DND-41 (cell line): ENCODE measurements around the gene F11R.
A peak's percentile ranks its signal among the peaks of the same experiment; 100 is the strongest.

Source experiments
- ATAC-seq: fragments of 200-7000 bp; cut with Tn5 transposase; 3 replicates; pipeline ENCODE4 v1.9.1; 2021; ENCODE audit warnings: low read depth; ENCODE audit not compliant: insufficient read depth
- DNase-seq: peaks from one replicate; pipeline ENCODE4 v3.0.0-alpha.2; 2020
- H2AFZ ChIP-seq: 2 replicates; pipeline ENCODE4 v1.6.0; 2012; ENCODE audit warnings: low read depth, low read length
- H3K27ac ChIP-seq: 2 replicates; pipeline ENCODE4 v1.5.1; 2012; ENCODE audit warnings: low read length, inconsistent platforms
- H3K27me3 ChIP-seq: fragments of 200-600 bp; sonication (generic); 2 replicates; pipeline ENCODE4 v1.6.0; 2012; ENCODE audit warnings: low read length, mild to moderate bottlenecking, inconsistent platforms; ENCODE audit not compliant: insufficient read depth, poor library complexity
- H3K36me3 ChIP-seq: 2 replicates; pipeline ENCODE4 v1.5.1; 2012; ENCODE audit warnings: low read length, inconsistent platforms; ENCODE audit not compliant: insufficient read depth
- H3K4me1 ChIP-seq: 2 replicates; pipeline ENCODE4 v1.5.1; 2012; ENCODE audit warnings: mild to moderate bottlenecking, low read length; ENCODE audit not compliant: insufficient read depth
- H3K4me2 ChIP-seq: 2 replicates; pipeline ENCODE4 v1.6.0; 2012; ENCODE audit warnings: mild to moderate bottlenecking, moderate library complexity, low read length, inconsistent platforms; ENCODE audit not compliant: insufficient read depth
- H3K4me3 ChIP-seq, 2 experiments: fragments of 200-600 bp in 1 of 2; shearing (Covaris generic) in 1 of 2; 2 replicates each; pipeline ENCODE4 v1.5.1; 2012 to 2016; ENCODE audit warnings: inconsistent platforms in 2 of 2, low read length in 2 of 2, mild to moderate bottlenecking in 2 of 2, low read depth in 1 of 2, moderate library complexity in 1 of 2
- H3K79me2 ChIP-seq: 2 replicates; pipeline ENCODE4 v1.6.0; 2012; ENCODE audit warnings: low read length, inconsistent platforms; ENCODE audit not compliant: insufficient read depth
- H3K9ac ChIP-seq: 2 replicates; pipeline ENCODE4 v1.6.0; 2012; ENCODE audit warnings: low read depth, mild to moderate bottlenecking, inconsistent platforms, low read length, moderate library complexity
- H3K9me3 ChIP-seq: 2 replicates; pipeline ENCODE4 v1.5.1; 2012; ENCODE audit warnings: low read length, moderate library complexity, mild to moderate bottlenecking, inconsistent platforms; ENCODE audit not compliant: insufficient read depth, severe bottlenecking
- H4K20me1 ChIP-seq: 2 replicates; pipeline ENCODE4 v1.6.0; 2012; ENCODE audit warnings: low read length; ENCODE audit not compliant: insufficient read depth
- EZH2 ChIP-seq: IDR thresholded peaks from 3 replicates; pipeline ENCODE4 v1.6.1; 2012; ENCODE audit warnings: borderline replicate concordance, low read depth, mild to moderate bottlenecking, moderate library complexity, low read length, inconsistent platforms; ENCODE audit not compliant: severe bottlenecking
- TF ChIP-seq, protein P1 (sequence below): IDR thresholded peaks from 2 replicates; pipeline ENCODE4 v1.5.1; 2012; ENCODE audit warnings: borderline replicate concordance, low read length, moderate library complexity, mild to moderate bottlenecking; ENCODE audit not compliant: poor library complexity, severe bottlenecking; ENCODE audit errors: extremely low read depth

Gene F11R

DNA sequence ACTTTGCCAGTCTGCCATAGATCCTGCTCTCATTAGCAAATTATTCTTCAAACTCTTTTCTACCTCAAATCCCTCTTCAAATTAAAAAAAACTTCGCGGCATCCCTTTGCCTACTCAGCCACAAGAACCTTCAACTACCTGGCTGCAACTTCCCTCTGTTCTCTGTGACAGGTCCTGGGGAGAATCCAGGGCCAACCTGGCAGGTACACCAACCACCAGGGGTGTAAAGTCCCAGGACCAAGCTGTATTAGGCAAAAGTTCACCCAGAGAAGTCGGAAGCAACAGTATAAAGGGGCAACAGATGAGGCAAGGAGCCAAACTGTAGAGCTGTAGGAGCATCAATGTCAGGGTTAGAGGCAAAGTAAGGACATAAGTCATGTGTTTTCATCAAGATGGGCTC, 48.0 kb downstream of the F11R start:
- H3K4me2 ChIP-seq: no peak overlapping the region
- H4K20me1 ChIP-seq: no peaks in the 10 kb centered on the region
- no peak for DNase-seq
- no peak overlapping the region for H2AFZ ChIP-seq
- ATAC-seq: no peak
- H3K36me3 ChIP-seq: no peaks in the 10 kb centered on the region
- no peak overlapping the region for H3K4me3 ChIP-seq
- H3K27ac ChIP-seq: no peak overlapping the region
- H3K27me3 ChIP-seq: no peaks in the 10 kb centered on the region
- no peaks in the 10 kb centered on the region for H3K9me3 ChIP-seq
- H3K9ac ChIP-seq: no peak overlapping the region
- H3K4me1 ChIP-seq: no peaks in the 10 kb centered on the region
- no peak for TF ChIP-seq EZH2
- TF ChIP-seq, protein P1, sequence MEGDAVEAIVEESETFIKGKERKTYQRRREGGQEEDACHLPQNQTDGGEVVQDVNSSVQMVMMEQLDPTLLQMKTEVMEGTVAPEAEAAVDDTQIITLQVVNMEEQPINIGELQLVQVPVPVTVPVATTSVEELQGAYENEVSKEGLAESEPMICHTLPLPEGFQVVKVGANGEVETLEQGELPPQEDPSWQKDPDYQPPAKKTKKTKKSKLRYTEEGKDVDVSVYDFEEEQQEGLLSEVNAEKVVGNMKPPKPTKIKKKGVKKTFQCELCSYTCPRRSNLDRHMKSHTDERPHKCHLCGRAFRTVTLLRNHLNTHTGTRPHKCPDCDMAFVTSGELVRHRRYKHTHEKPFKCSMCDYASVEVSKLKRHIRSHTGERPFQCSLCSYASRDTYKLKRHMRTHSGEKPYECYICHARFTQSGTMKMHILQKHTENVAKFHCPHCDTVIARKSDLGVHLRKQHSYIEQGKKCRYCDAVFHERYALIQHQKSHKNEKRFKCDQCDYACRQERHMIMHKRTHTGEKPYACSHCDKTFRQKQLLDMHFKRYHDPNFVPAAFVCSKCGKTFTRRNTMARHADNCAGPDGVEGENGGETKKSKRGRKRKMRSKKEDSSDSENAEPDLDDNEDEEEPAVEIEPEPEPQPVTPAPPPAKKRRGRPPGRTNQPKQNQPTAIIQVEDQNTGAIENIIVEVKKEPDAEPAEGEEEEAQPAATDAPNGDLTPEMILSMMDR: no peak
- H3K79me2 ChIP-seq: no peaks in the 10 kb centered on the region

DNA sequence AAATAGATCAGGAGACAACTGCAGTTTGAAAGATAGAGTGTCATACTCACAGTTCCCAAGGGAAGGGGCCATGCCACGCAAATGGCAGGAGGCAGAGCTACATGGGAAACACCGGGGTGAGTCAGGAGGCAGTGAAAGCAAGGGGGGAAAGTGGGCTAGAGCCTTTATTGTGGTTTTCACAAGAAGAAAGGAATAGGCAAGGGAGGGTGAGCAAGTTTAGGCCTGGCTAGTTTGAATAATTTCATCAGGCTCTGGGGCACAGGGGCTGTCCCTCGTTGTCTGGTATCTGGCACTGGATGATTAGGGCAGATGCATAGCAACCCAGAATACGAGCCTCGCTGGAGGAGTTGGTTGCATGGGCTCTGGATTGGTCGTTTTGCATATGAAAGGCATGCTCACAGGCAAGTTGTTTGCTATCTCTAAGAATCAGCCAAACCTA, 49.3 kb downstream of the F11R start:
- H3K9me3 ChIP-seq: no peaks in the 10 kb centered on the region
- H3K4me3 ChIP-seq: no peak overlapping the region
- no peak overlapping the region for H3K4me2 ChIP-seq
- H3K4me1 ChIP-seq: no peaks in the 10 kb centered on the region
- no peak overlapping the region for H2AFZ ChIP-seq
- no peak overlapping the region for H3K27ac ChIP-seq
- H3K36me3 ChIP-seq: no peaks in the 10 kb centered on the region
- no peaks in the 10 kb centered on the region for H3K79me2 ChIP-seq
- DNase-seq (peak; percentile 35), ATAC-seq (peak; percentile 73)
- H3K9ac ChIP-seq: no peak overlapping the region
- no peaks in the 10 kb centered on the region for H4K20me1 ChIP-seq
- H3K27me3 ChIP-seq: no peaks in the 10 kb centered on the region
- no peak for TF ChIP-seq EZH2
- TF ChIP-seq, protein P1: no peak

DNA sequence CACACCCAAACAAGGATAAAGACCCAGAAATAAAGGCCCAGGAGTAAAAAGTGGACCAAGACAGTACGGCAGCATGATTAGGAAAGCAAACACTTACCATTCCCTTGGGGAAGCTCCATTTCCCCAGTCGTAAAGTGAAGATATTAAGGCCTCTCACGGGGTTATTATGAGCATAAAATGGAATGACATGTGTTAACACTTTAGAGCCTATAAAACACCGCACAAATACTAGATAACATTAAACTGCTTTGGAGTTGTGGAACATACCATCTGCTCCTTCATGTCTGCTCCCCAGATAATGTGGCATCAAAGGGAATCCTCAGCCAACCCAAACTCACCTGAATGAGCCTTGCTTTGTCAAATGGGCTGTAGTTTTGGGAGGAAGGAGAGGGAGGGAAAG, 57.4 kb downstream of the F11R start:
- no peak overlapping the region for H3K27ac ChIP-seq
- no peak overlapping the region for H3K9ac ChIP-seq
- H3K4me3 ChIP-seq: no peak overlapping the region
- no peak overlapping the region for H3K4me2 ChIP-seq
- DNase-seq: no peak
- ATAC-seq: no peak
- H3K79me2 ChIP-seq: no peaks in the 10 kb centered on the region
- H3K36me3 ChIP-seq: no peaks in the 10 kb centered on the region
- no peaks in the 10 kb centered on the region for H3K9me3 ChIP-seq
- no peak overlapping the region for H2AFZ ChIP-seq
- H3K27me3 ChIP-seq: no peaks in the 10 kb centered on the region
- TF ChIP-seq, protein P1: no peak
- no peak for TF ChIP-seq EZH2
- H3K4me1 ChIP-seq: no peaks in the 10 kb centered on the region
- no peaks in the 10 kb centered on the region for H4K20me1 ChIP-seq

DNA sequence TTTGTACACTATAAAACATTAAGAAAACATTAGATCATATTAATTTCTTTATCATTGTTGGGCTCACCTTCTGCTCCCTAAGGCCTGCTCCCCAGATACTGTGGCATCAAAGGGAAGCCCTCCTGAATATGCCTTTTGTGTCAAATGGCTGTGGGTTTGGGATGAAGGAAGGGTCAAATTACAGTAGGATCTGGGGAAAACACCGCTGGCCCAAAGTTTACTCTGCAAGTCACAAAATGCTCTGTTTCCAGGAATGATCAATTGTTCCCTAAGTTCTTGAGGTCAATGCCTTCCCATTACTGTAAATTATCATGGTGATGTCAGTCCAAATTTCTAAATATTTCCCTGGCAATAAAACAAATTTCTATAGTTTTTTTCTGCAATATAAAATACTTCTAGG, 59.5 kb downstream of the F11R start:
- no peak for ATAC-seq
- H3K4me3 ChIP-seq: no peak overlapping the region
- H3K36me3 ChIP-seq: no peaks in the 10 kb centered on the region
- H4K20me1 ChIP-seq: no peaks in the 10 kb centered on the region
- no peak overlapping the region for H2AFZ ChIP-seq
- H3K9me3 ChIP-seq: no peaks in the 10 kb centered on the region
- no peak overlapping the region for H3K27ac ChIP-seq
- TF ChIP-seq EZH2: no peak
- TF ChIP-seq, protein P1: no peak
- no peaks in the 10 kb centered on the region for H3K79me2 ChIP-seq
- no peak overlapping the region for H3K4me2 ChIP-seq
- no peaks in the 10 kb centered on the region for H3K4me1 ChIP-seq
- no peaks in the 10 kb centered on the region for H3K27me3 ChIP-seq
- DNase-seq: no peak
- no peak overlapping the region for H3K9ac ChIP-seq
